Breast epithelium (tissue), 3 donors: ENCODE measurements around the gene MUC20.
"Not testable (repeated sequence)": the region's sequence is repeated elsewhere in the genome, so short reads cannot be mapped to it uniquely, and the experiment has no call there.

Source experiments
- POLR2A ChIP-seq: fragments of 450-650 bp; IDR thresholded peaks from one replicate; pipeline ENCODE4 v1.6.1; 2016; ENCODE audit warnings: antibody characterized with exemption, mild to moderate bottlenecking, moderate library complexity
- TF ChIP-seq, protein P1 (sequence below), 3 donors: fragments of 450-650 bp; IDR thresholded peaks; one replicate each; pipeline ENCODE4 v1.5.1; 2016 to 2017; ENCODE audit warnings: antibody characterized with exemption in 3 of 3, mild to moderate bottlenecking in 3 of 3, moderate library complexity in 3 of 3

DNA sequence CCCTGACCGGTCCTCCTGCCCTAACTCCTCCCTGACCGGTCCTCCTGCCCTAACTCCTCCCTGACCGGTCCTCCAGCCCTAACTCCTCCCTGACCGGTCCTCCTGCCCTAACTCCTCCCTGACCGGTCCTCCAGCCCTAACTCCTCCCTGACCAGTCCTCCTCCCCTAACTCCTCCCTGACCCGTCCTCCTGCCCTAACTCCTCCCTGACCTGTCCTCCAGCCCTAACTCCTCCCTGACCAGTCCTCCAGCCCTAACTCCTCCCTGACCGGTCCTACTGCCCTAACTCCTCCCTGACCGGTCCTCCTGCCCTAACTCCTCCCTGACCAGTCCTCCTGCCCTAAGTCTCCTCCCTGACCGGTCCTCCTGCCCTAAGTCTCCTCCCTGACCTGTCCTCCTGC lies 7.6 kb upstream of the MUC20 start:
- TF ChIP-seq, protein P1, sequence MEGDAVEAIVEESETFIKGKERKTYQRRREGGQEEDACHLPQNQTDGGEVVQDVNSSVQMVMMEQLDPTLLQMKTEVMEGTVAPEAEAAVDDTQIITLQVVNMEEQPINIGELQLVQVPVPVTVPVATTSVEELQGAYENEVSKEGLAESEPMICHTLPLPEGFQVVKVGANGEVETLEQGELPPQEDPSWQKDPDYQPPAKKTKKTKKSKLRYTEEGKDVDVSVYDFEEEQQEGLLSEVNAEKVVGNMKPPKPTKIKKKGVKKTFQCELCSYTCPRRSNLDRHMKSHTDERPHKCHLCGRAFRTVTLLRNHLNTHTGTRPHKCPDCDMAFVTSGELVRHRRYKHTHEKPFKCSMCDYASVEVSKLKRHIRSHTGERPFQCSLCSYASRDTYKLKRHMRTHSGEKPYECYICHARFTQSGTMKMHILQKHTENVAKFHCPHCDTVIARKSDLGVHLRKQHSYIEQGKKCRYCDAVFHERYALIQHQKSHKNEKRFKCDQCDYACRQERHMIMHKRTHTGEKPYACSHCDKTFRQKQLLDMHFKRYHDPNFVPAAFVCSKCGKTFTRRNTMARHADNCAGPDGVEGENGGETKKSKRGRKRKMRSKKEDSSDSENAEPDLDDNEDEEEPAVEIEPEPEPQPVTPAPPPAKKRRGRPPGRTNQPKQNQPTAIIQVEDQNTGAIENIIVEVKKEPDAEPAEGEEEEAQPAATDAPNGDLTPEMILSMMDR (IDR thresholded peaks at IDR 0.05), result not testable (repeated sequence)
- not testable (repeated sequence) for TF ChIP-seq POLR2A
